WTC11 (cell line): ENCODE measurements around the gene TLX2. TPM values are rescaled to one million over a fixed set of nuclear protein-coding genes. Genes with fewer than 3 reads are reported as not detected.

Experiments
- ATAC-seq: fragments of 200-7000 bp; cut with Tn5 transposase; 2 replicates; pipeline ENCODE4 v1.10.0; 2021; ENCODE audit warnings: mild to moderate bottlenecking, moderate library complexity
- CTCF ChIA-PET: fragments of 300-600 bp; sonication (Branson Sonifier 250); formaldehyde crosslinking; loops from one replicate; lab custom pipeline; 2021; ENCODE audit warnings: antibody characterized with exemption; lab: Charles Lee
- POLR2A ChIA-PET: fragments of 350-600 bp; sonication (Branson Sonifier 250); formaldehyde crosslinking; loops from one replicate; lab custom pipeline; 2021; ENCODE audit warnings: antibody characterized with exemption; lab: Charles Lee
- DNase-seq: peaks from one replicate; pipeline ENCODE4 v3.0.0; 2021; ENCODE audit warnings: low spot score
- H3K27ac Mint-ChIP-seq: 2 replicates; pipeline ENCODE4 v1.8.0; 2021; ENCODE audit warnings: mixed read lengths
- H3K27me3 Mint-ChIP-seq: 2 replicates; pipeline ENCODE4 v1.8.0; 2021; ENCODE audit warnings: low read depth, mild to moderate bottlenecking, moderate library complexity, mixed read lengths
- H3K36me3 Mint-ChIP-seq: 2 replicates; pipeline ENCODE4 v1.8.0; 2021; ENCODE audit warnings: mixed read lengths
- H3K4me1 Mint-ChIP-seq: 2 replicates; pipeline ENCODE4 v1.8.0; 2022; ENCODE audit warnings: mixed read lengths
- H3K4me3 Mint-ChIP-seq: 2 replicates; pipeline ENCODE4 v1.8.0; 2021; ENCODE audit warnings: mild to moderate bottlenecking, moderate library complexity, mixed read lengths
- H3K9me3 Mint-ChIP-seq: 2 replicates; pipeline ENCODE4 v1.8.0; 2021; ENCODE audit warnings: mixed read lengths
- ATF3 ChIP-seq: sonication (generic); formaldehyde crosslinking; conservative IDR thresholded peaks from 2 replicates; pipeline ENCODE4 v1.8.1; 2022; ENCODE audit warnings: mild to moderate bottlenecking, missing genetic modification reagents
- CBFB ChIP-seq: sonication (generic); formaldehyde crosslinking; IDR thresholded peaks from 2 replicates; pipeline ENCODE4 v1.8.1; 2022; ENCODE audit warnings: mild to moderate bottlenecking, low read depth, missing genetic modification reagents
- CTCF ChIP-seq: fragments of 200-600 bp; IDR thresholded peaks from 2 replicates; pipeline ENCODE4 v1.8.0; 2022; ENCODE audit warnings: antibody characterized with exemption
- E2F4 ChIP-seq: sonication (generic); formaldehyde crosslinking; IDR thresholded peaks from 2 replicates; pipeline ENCODE4 v1.8.1; 2022; ENCODE audit warnings: low read depth, mild to moderate bottlenecking, moderate library complexity, missing genetic modification reagents, borderline replicate concordance
- ESRRA ChIP-seq: sonication (generic); formaldehyde crosslinking; IDR thresholded peaks from 2 replicates; pipeline ENCODE4 v1.8.1; 2022; ENCODE audit warnings: mild to moderate bottlenecking, missing genetic modification reagents, borderline replicate concordance
- FOXK1 ChIP-seq: sonication (generic); formaldehyde crosslinking; IDR thresholded peaks from 2 replicates; pipeline ENCODE4 v1.8.0; 2022; ENCODE audit warnings: mild to moderate bottlenecking, moderate library complexity, missing genetic modification reagents
- HMGA2 ChIP-seq: fragments of 250-450 bp; sonication (Bioruptor Pico); IDR thresholded peaks from 2 replicates; pipeline ENCODE4 v1.4.0; 2021; ENCODE audit warnings: mild to moderate bottlenecking, moderate library complexity
- JUN ChIP-seq: sonication (generic); formaldehyde crosslinking; IDR thresholded peaks from 2 replicates; pipeline ENCODE4 v1.8.0; 2023; ENCODE audit warnings: mild to moderate bottlenecking, missing genetic modification reagents
- KAT7 ChIP-seq: sonication (generic); formaldehyde crosslinking; IDR thresholded peaks from 2 replicates; pipeline ENCODE4 v1.8.1; 2023; ENCODE audit warnings: missing genetic modification reagents, mild to moderate bottlenecking, borderline replicate concordance
- MYBL2 ChIP-seq: sonication (generic); formaldehyde crosslinking; IDR thresholded peaks from 2 replicates; pipeline ENCODE4 v1.8.1; 2023; ENCODE audit warnings: mild to moderate bottlenecking, moderate library complexity, missing genetic modification reagents
- NR3C1 ChIP-seq: sonication (generic); formaldehyde crosslinking; conservative IDR thresholded peaks from 2 replicates; pipeline ENCODE4 v1.8.1; 2023; ENCODE audit warnings: low read depth, mild to moderate bottlenecking, missing genetic modification reagents
- RORB ChIP-seq: fragments of 250-450 bp; sonication (Bioruptor Pico); IDR thresholded peaks from 2 replicates; pipeline ENCODE4 v1.9.0; 2021; ENCODE audit warnings: mild to moderate bottlenecking
- SP1 ChIP-seq: sonication (generic); formaldehyde crosslinking; conservative IDR thresholded peaks from 2 replicates; pipeline ENCODE4 v1.8.1; 2022; ENCODE audit warnings: missing genetic modification reagents
- USF1 ChIP-seq: sonication (generic); formaldehyde crosslinking; IDR thresholded peaks from 2 replicates; pipeline ENCODE4 v1.8.0; 2022; ENCODE audit warnings: mild to moderate bottlenecking, missing genetic modification reagents
- ZNF219 ChIP-seq: sonication (generic); formaldehyde crosslinking; IDR thresholded peaks from 2 replicates; pipeline ENCODE4 v1.8.0; 2023; ENCODE audit warnings: missing genetic modification reagents, mild to moderate bottlenecking, borderline replicate concordance
- ZNF232 ChIP-seq: sonication (generic); formaldehyde crosslinking; IDR thresholded peaks from 2 replicates; pipeline ENCODE4 v1.8.0; 2022; ENCODE audit warnings: mild to moderate bottlenecking, missing genetic modification reagents
- ZNF263 ChIP-seq: sonication (generic); formaldehyde crosslinking; IDR thresholded peaks from 2 replicates; pipeline ENCODE4 v1.8.1; 2022; ENCODE audit warnings: low read depth, mild to moderate bottlenecking, moderate library complexity, missing genetic modification reagents
- ZNF396 ChIP-seq: fragments of 250-450 bp; sonication (Bioruptor Pico); IDR thresholded peaks from 2 replicates; pipeline ENCODE4 v1.8.0; 2021; ENCODE audit warnings: mild to moderate bottlenecking, moderate library complexity, borderline replicate concordance
- ZNF423 ChIP-seq: fragments of 250-450 bp; sonication (Bioruptor Pico); IDR thresholded peaks from 2 replicates; pipeline ENCODE4 v2.1.2; 2022; ENCODE audit warnings: mild to moderate bottlenecking, moderate library complexity
- total RNA-seq: library from RNA; stranded (reverse); gene quantifications from 3 replicates; pipeline ENCODE4 v1.2.3, GENCODE V29; 2021
- TF ChIP-seq, protein P1 (sequence below): sonication (generic); formaldehyde crosslinking; IDR thresholded peaks from 2 replicates; pipeline ENCODE4 v1.8.1; 2023; ENCODE audit warnings: mild to moderate bottlenecking, missing genetic modification reagents, moderate library complexity
- TF ChIP-seq, protein P2 (sequence below): sonication (generic); formaldehyde crosslinking; IDR thresholded peaks from 2 replicates; pipeline ENCODE4 v1.8.1; 2022; ENCODE audit warnings: mild to moderate bottlenecking, moderate library complexity, missing genetic modification reagents
- TF ChIP-seq, protein P3 (sequence below): sonication (generic); formaldehyde crosslinking; IDR thresholded peaks from 2 replicates; pipeline ENCODE4 v1.8.0; 2022; ENCODE audit warnings: mild to moderate bottlenecking, missing genetic modification reagents
- TF ChIP-seq, protein P4 (sequence below): sonication (generic); formaldehyde crosslinking; IDR thresholded peaks from 2 replicates; pipeline ENCODE4 v1.8.1; 2023; ENCODE audit warnings: mild to moderate bottlenecking, missing genetic modification reagents, moderate library complexity
- TF ChIP-seq, protein P5 (sequence below): fragments of 250-450 bp; sonication (Bioruptor Pico); IDR thresholded peaks from 2 replicates; pipeline ENCODE4 v1.9.0; 2021; ENCODE audit warnings: mild to moderate bottlenecking

Gene TLX2
- total RNA-seq, 1 experiment from 2014 or later = 0.26 TPM

DNA sequence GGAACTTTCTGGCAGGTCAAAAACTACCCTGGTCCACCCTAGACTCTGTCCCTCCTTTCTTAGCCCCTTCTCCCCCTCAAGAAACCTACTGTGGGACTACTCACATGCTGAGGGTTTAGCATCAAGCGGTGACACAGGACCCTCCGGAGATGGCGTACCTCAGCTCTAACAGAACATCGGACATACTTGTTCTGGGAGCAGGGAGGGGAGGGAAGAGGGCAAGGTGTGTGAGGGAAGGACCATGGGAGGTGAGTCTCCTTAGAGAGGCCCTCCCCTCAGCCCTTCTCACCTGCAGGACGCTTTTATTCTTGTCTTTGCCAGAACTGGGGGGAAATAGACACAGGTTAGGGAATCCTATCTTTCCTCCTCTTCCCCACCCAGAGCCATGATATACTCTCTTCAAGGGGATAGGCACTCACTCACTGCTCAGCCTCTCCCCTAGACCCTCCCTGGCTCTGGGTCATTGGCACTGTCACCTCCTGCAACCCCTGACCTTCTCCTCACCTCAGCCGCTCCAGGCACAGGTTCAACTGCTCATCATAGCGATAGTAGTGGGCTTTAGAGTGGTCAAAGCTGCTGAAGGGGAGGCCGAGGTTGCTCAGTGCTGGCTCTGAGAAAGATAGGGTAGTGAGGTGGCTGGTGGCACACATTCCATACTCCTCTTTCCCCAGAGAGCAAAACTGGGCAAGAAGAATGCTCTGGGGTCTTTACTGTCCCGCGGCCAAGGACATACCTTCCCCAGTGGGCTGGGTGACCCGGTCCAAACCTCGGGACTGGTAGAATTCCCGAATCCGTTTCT, 8.6 kb upstream of the TLX2 start (continued):
- TF ChIP-seq E2F4 (no peak), KAT7 (CRISPR knock-in tag) (no peak), HMGA2 (CRISPR knock-in tag) (no peak), ZNF219 (CRISPR knock-in tag) (no peak)
- TF ChIP-seq, protein P1, sequence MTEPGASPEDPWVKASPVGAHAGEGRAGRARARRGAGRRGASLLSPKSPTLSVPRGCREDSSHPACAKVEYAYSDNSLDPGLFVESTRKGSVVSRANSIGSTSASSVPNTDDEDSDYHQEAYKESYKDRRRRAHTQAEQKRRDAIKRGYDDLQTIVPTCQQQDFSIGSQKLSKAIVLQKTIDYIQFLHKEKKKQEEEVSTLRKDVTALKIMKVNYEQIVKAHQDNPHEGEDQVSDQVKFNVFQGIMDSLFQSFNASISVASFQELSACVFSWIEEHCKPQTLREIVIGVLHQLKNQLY (CRISPR knock-in tag) = no peak
- TF ChIP-seq, protein P2, sequence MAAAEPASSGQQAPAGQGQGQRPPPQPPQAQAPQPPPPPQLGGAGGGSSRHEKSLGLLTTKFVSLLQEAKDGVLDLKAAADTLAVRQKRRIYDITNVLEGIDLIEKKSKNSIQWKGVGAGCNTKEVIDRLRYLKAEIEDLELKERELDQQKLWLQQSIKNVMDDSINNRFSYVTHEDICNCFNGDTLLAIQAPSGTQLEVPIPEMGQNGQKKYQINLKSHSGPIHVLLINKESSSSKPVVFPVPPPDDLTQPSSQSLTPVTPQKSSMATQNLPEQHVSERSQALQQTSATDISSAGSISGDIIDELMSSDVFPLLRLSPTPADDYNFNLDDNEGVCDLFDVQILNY (CRISPR knock-in tag) = no peak

DNA sequence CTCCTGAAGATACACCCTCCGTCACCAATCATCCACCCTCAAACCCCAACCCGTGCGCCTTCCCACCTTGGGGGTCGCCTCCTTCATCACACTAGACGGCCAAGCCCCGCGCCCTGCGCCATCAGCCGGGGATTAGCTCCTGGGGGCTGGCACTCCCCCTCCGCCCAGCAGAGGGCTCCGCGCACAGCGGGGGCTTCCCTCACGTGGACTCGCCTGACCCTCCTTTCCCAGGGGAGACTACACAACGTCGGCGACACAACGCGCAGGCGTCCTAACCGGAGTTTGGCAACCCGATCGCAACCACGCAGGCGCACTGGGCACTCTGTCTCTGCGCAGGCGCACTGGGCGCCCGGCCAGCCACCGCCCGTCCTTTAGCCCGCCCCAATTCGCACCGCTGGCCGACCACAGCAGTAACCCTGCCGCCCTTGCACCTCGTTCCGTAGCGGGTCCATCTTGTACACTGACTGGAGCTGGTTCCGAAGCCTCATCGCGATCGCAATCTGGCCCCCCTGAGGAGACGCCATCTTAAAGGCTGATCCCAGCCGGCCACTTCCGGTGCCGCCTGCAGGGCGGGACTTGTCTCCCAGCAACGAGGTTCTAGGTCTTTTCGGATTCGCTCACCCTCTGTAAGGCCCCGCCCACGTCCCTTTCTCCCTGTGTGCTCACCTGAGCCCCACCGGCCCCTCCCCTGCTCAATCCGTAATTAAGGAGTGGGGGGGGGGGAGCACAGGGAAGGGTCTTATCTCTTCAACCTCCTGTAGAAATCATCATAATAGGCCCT, 6.9 kb upstream of the TLX2 start, which contains the start of gene PCGF1:
Gene PCGF1, minus strand, starts transcription at position 551 of the 781 bp plus-strand sequence. Its CDS starts 27 bp downstream, at position 524.
- ATAC-seq = peak; percentile 86
- DNase-seq = peak; percentile 99
- Mint-ChIP-seq H3K4me3 (peak within 1 kb of the TSS; percentile 99), H3K4me1 (peaks cover 29% of the 10 kb centered on the region), H3K27me3 (peaks cover 92% of the 10 kb centered on the region), H3K9me3 (no peaks in the 10 kb centered on the region), H3K36me3 (peaks cover 22% of the 10 kb centered on the region), H3K27ac (peak within 1 kb of the TSS; percentile 100)
- ChIA-PET CTCF (interaction anchor here (1.1 to 3.0 kb wide), 6 partner anchors 8 to 80 kb away, joined by 3 to 13 read pairs (median 6); partner anchors contain the start of genes CCDC142, HTRA2 and TTC31), POLR2A (interaction anchor here (0.6 to 1.1 kb wide), 4 partner anchors 9 to 49 kb away, joined by 3 to 8 read pairs (median 3); partner anchors contain the start of genes LOXL3 and WBP1)
- TF ChIP-seq ZNF232 (CRISPR knock-in tag) = peak; percentile 51; the same call in 1 of the 2 replicates
- TF ChIP-seq CBFB (CRISPR knock-in tag) = 0 out of 2 replicates have a peak, but pooled peaks have one; percentile 68
- no peak for TF ChIP-seq ATF3
- TF ChIP-seq, protein P3, sequence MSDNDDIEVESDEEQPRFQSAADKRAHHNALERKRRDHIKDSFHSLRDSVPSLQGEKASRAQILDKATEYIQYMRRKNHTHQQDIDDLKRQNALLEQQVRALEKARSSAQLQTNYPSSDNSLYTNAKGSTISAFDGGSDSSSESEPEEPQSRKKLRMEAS = peak; percentile 89
- no peak for TF ChIP-seq ZNF423
- TF ChIP-seq CTCF = no peak
- TF ChIP-seq, protein P4, sequence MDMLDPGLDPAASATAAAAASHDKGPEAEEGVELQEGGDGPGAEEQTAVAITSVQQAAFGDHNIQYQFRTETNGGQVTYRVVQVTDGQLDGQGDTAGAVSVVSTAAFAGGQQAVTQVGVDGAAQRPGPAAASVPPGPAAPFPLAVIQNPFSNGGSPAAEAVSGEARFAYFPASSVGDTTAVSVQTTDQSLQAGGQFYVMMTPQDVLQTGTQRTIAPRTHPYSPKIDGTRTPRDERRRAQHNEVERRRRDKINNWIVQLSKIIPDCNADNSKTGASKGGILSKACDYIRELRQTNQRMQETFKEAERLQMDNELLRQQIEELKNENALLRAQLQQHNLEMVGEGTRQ (CRISPR knock-in tag) = peak; percentile 91
- TF ChIP-seq JUN = no peak
- TF ChIP-seq MYBL2 (CRISPR knock-in tag) = no peak
- no peak for TF ChIP-seq NR3C1 (CRISPR knock-in tag)
- TF ChIP-seq USF1 (CRISPR knock-in tag) = peak; percentile 93
- TF ChIP-seq ESRRA = no peak
- TF ChIP-seq, protein P5, sequence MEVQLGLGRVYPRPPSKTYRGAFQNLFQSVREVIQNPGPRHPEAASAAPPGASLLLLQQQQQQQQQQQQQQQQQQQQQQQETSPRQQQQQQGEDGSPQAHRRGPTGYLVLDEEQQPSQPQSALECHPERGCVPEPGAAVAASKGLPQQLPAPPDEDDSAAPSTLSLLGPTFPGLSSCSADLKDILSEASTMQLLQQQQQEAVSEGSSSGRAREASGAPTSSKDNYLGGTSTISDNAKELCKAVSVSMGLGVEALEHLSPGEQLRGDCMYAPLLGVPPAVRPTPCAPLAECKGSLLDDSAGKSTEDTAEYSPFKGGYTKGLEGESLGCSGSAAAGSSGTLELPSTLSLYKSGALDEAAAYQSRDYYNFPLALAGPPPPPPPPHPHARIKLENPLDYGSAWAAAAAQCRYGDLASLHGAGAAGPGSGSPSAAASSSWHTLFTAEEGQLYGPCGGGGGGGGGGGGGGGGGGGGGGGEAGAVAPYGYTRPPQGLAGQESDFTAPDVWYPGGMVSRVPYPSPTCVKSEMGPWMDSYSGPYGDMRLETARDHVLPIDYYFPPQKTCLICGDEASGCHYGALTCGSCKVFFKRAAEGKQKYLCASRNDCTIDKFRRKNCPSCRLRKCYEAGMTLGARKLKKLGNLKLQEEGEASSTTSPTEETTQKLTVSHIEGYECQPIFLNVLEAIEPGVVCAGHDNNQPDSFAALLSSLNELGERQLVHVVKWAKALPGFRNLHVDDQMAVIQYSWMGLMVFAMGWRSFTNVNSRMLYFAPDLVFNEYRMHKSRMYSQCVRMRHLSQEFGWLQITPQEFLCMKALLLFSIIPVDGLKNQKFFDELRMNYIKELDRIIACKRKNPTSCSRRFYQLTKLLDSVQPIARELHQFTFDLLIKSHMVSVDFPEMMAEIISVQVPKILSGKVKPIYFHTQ (CRISPR knock-in tag) = no peak
- peak; percentile 87; the same call in 1 of the 2 replicates for TF ChIP-seq FOXK1 (CRISPR knock-in tag)
- no peak for TF ChIP-seq RORB (CRISPR knock-in tag)
- no peak for TF ChIP-seq ZNF263
- peak; percentile 66 for TF ChIP-seq SP1
- no peak for TF ChIP-seq ZNF396 (CRISPR knock-in tag)
